B cell (primary cell): Measurements from ENCODE around the gene TBCB.

ENCODE experiments used
- CTCF ChIP-seq: fragments of 200-600 bp; IDR thresholded peaks from one replicate; pipeline ENCODE4 v1.8.0; 2022; ENCODE audit warnings: antibody characterized with exemption, mild to moderate bottlenecking
- EZH2 ChIP-seq: IDR thresholded peaks from 2 replicates; pipeline ENCODE4 v1.6.1; 2012; ENCODE audit warnings: borderline replicate concordance, low read depth, mild to moderate bottlenecking, moderate library complexity, low read length; ENCODE audit not compliant: insufficient read depth, poor library complexity, severe bottlenecking

GRCh38 chr19:36113894-36114720, 1.2 kb upstream of the TBCB start:
- no peak for TF ChIP-seq CTCF
- no peak for TF ChIP-seq EZH2
